K562 (cell line): ENCODE results near the gene IQCE. TPM values are rescaled to one million over a fixed set of nuclear protein-coding genes. Genes with fewer than 3 reads are reported as not detected.

Source experiments
- BCOR ChIP-seq: fragments of 450-650 bp; IDR thresholded peaks from 2 replicates; pipeline ENCODE4 v1.6.1; 2016
- NKRF ChIP-seq: fragments of 450-650 bp; IDR thresholded peaks from 2 replicates; pipeline ENCODE4 v1.6.1; 2016; ENCODE audit warnings: borderline replicate concordance
- REST ChIP-seq, 2 experiments: fragments of 450-650 bp; formaldehyde crosslinking in 1 of 2; IDR thresholded peaks; 2 replicates each; pipeline versions ENCODE4 v1.4.0 to v1.6.1; 2014 to 2020; ENCODE audit warnings: mild to moderate bottlenecking in 2 of 2, borderline replicate concordance in 1 of 2, low read depth in 1 of 2
- TFAM ChIP-seq: fragments of 250-450 bp; sonication (Bioruptor Pico); conservative IDR thresholded peaks from 2 replicates; pipeline ENCODE4 v1.5.0; 2021; ENCODE audit warnings: mild to moderate bottlenecking, moderate library complexity
- ZBTB33 ChIP-seq: sonication (generic); formaldehyde crosslinking; IDR thresholded peaks from 2 replicates; pipeline ENCODE4 v1.8.1; 2023; ENCODE audit warnings: mild to moderate bottlenecking, missing genetic modification reagents
- polyA plus RNA-seq, 8 experiments: library from polyadenylated mRNA; depleted of rRNA in 4 of 8; stranded (reverse) in 5 of 8; unstranded in 3 of 8; fragments of >200 nt; fragmentation: Nextera tagmentation in 2 of 8; fragmentation: Illumina TruSeq in 1 of 8; extraction: Ambion mirVana in 2 of 8; extraction: Trizol in 1 of 8; gene quantifications; 2 replicates each; pipeline versions ENCODE4 v1.2.1 to v1.2.3, GENCODE V29; 2011 to 2014; ENCODE audit warnings: inconsistent platforms in 1 of 8, missing spikeins in 1 of 8
- total RNA-seq, 7 experiments: library from RNA; depleted of rRNA in 6 of 7; stranded (reverse); fragments of >200 nt in 6 of 7; fragmentation: Illumina TruSeq in 2 of 7; extraction: Trizol in 2 of 7; gene quantifications; 2 replicates each; pipeline versions ENCODE4 v1.2.1 to v1.2.3, GENCODE V29; 2011 to 2021; ENCODE audit warnings: low replicate concordance in 1 of 7
- TF ChIP-seq, protein P1 (sequence below): fragments of 250-450 bp; sonication (Bioruptor Pico); IDR thresholded peaks from 2 replicates; pipeline ENCODE4 v1.4.0; 2020

Gene IQCE
- total and polyA plus RNA-seq, 9 of the 15 experiments (the other 6 are each of a cell fraction or from before 2014, with no cell fraction given): 0.18 to 8.5 (median 4.2) TPM

- TF ChIP-seq, protein P1, sequence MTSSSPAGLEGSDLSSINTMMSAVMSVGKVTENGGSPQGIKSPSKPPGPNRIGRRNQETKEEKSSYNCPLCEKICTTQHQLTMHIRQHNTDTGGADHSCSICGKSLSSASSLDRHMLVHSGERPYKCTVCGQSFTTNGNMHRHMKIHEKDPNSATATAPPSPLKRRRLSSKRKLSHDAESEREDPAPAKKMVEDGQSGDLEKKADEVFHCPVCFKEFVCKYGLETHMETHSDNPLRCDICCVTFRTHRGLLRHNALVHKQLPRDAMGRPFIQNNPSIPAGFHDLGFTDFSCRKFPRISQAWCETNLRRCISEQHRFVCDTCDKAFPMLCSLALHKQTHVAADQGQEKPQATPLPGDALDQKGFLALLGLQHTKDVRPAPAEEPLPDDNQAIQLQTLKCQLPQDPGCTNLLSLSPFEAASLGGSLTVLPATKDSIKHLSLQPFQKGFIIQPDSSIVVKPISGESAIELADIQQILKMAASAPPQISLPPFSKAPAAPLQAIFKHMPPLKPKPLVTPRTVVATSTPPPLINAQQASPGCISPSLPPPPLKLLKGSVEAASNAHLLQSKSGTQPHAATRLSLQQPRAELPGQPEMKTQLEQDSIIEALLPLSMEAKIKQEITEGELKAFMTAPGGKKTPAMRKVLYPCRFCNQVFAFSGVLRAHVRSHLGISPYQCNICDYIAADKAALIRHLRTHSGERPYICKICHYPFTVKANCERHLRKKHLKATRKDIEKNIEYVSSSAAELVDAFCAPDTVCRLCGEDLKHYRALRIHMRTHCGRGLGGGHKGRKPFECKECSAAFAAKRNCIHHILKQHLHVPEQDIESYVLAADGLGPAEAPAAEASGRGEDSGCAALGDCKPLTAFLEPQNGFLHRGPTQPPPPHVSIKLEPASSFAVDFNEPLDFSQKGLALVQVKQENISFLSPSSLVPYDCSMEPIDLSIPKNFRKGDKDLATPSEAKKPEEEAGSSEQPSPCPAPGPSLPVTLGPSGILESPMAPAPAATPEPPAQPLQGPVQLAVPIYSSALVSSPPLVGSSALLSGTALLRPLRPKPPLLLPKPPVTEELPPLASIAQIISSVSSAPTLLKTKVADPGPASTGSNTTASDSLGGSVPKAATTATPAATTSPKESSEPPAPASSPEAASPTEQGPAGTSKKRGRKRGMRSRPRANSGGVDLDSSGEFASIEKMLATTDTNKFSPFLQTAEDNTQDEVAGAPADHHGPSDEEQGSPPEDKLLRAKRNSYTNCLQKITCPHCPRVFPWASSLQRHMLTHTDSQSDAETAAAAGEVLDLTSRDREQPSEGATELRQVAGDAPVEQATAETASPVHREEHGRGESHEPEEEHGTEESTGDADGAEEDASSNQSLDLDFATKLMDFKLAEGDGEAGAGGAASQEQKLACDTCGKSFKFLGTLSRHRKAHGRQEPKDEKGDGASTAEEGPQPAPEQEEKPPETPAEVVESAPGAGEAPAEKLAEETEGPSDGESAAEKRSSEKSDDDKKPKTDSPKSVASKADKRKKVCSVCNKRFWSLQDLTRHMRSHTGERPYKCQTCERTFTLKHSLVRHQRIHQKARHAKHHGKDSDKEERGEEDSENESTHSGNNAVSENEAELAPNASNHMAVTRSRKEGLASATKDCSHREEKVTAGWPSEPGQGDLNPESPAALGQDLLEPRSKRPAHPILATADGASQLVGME (CRISPR knock-in tag): no peak
- TF ChIP-seq TFAM (no peak), REST (IDR thresholded peaks at IDR 0.05; ENCODE audit: borderline replicate concordance) (peak; percentile 28; the same call in 1 of the 2 replicates), REST (CRISPR knock-in tag; IDR thresholded peaks at IDR 0.05; ENCODE audit: low read depth) (no peak), BCOR (peak; percentile 52; the same call in 1 of the 2 replicates), ZBTB33 (CRISPR knock-in tag) (0 out of 2 replicates have a peak, but pooled peaks have one; percentile 30), NKRF (no peak)
Measured at GRCh38 chr7:2643386-2644219, 84.8 kb downstream of the IQCE start (continued).
